DMS153 treated with DMSO at 0.1 percent for 48 hours (cell line): ENCODE data around the gene C1orf105.
A peak's percentile ranks its signal among the peaks of the same experiment; 100 is the strongest.
"Not testable (repeated sequence)": the region's sequence is repeated elsewhere in the genome, so short reads cannot be mapped to it uniquely, and the experiment has no call there.

Source experiments
- DNase-seq: peaks from one replicate; lab custom pipeline; 2025; ENCODE audit not compliant: unreplicated experiment; lab: John Stamatoyannopoulos, UW

C1orf105 gene

GRCh38 chr1:172420385-172420784 lies at the start of gene C1orf105:
Gene C1orf105, plus strand, starts transcription at chr1:172420685. Its CDS starts 201 bp downstream, at chr1:172420886.
- DNase-seq = no peak

GRCh38 chr1:172371646-172372045 lies 48.8 kb upstream of the C1orf105 start:
- not testable (repeated sequence) for DNase-seq

GRCh38 chr1:172373864-172374263 lies 46.6 kb upstream of the C1orf105 start:
- no peak for DNase-seq

GRCh38 chr1:172375211-172375631 lies 45.3 kb upstream of the C1orf105 start:
- DNase-seq = no peak

DNA sequence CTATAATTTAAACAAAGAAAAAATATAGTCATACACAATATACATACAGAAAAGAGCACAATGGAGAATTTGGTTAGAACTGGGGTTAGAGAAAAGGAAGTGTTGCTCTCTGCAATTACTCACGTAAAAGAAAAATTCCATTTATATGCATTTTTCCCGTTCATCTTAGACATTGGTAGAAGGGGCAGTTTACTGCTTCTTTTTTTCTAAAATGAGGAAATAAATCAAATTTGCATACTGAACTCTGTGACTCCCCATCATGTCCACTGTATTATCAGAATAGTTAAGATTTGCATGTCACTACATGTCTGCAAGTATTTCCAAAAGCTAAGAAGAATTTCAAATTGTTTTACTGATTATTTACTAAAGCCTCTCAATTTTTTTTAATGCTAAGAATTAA lies 44.1 kb upstream of the C1orf105 start:
- no peak for DNase-seq

- no peak for DNase-seq
These were observed 42.9 kb upstream of the C1orf105 start for GRCh38 chr1:172377565-172377964.

DNA sequence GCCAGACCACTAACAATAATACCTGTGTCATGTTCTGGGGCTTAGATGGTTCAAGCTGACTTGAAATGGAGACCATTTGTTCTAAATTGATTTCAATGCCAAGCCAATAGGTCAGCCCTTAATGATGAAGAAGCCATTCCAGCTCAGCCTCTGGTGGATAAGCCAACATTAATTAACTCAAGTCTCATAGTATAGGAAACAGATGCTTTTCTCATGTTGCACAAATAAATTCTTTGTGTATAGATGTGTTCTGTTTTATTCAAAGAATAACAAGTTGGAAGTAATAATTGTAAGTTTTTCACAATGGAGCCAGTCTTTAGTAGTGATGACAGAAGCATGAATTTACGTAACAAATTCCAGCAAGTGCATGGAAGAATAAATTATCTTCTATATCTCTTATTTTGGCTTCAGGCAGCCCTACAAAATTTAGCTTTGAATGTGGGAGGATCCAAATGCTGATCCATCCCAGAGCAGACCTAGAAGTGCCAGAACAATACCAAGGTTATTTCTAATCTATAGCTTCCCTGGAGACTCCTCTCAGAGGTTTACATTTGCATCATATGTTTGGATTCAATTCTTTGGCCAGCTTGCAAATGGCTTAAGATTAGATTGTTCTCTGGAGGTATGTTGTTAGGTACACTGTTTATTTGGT lies 42.2 kb upstream of the C1orf105 start:
- no peak for DNase-seq

- DNase-seq = peak; percentile 39
These were observed 39.8 kb upstream of the C1orf105 start for GRCh38 chr1:172380441-172381244.

GRCh38 chr1:172381946-172382345 lies 38.5 kb upstream of the C1orf105 start:
- DNase-seq = no peak

DNA sequence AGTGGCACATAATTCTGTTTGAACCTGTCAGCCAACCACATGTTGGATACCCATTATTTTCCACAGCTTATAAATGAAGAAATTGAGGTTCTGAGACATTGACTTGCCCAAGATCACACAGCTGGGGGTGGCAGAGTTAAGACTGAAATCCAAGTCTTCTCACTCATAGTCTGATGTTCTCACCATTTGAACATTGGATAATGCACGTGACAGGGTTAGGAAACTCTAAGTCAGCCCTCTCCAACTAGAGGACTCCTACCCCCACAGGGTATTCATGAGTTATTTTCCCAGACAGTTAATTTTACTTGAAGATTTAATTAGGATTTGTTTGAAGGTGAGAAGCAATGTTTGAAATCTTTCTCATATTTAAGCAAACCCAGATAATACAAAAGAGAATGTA lies 38.1 kb upstream of the C1orf105 start:
- DNase-seq = no peak

- no peak for DNase-seq
These were observed 37.5 kb upstream of the C1orf105 start for GRCh38 chr1:172382990-172383389.

- no peak for DNase-seq
These were observed 36.9 kb upstream of the C1orf105 start for GRCh38 chr1:172383536-172383935.

DNA sequence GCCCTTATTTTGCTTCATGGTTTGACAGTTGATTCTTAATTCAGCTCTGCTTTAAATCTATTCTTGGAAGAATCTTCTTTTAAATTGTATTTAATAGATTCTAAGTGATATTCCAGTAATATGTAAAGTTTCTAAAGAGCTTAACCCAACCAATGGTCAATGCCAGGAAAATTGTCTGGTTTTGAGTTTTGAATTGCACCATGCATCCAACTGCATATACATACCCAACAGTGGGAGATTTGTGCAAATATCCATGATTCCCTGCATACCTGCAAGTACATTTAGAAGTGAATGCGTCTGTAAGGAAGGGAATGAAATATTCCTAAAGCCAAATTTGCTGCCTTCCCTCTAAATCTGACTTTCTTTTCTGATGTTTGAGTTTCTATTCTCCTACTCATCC lies 35.8 kb upstream of the C1orf105 start:
- DNase-seq = no peak

- no peak for DNase-seq
These were observed 34.4 kb upstream of the C1orf105 start for GRCh38 chr1:172386046-172386445.

DNA sequence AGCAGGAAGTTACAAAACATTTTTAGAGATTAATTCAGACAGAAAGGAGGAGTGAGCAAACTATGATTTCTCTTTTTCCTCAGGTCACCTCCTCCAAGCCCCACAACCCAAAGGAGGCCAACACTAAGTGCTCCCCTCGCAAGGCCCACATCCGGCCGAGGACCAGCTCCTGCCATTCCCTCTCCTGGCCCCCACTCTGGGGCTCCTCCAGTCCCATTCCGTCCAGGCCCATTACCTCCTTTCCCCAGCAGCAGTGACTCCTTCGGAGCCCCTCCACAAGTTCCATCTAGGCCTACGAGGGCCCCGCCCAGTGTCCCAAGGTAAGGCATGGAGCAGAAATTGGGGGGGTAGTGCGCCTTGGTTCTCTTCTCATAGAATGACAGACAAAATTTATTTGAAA lies 32.0 kb upstream of the C1orf105 start:
- no peak for DNase-seq

- DNase-seq = no peak
These were observed 30.2 kb upstream of the C1orf105 start for GRCh38 chr1:172390301-172390682.

- no peak for DNase-seq
These were observed 29.6 kb upstream of the C1orf105 start for GRCh38 chr1:172390683-172391551.

GRCh38 chr1:172391976-172392375 lies 28.5 kb upstream of the C1orf105 start:
- no peak for DNase-seq

GRCh38 chr1:172393354-172393753 lies 27.1 kb upstream of the C1orf105 start:
- DNase-seq = no peak

- DNase-seq = no peak
These were observed 26.2 kb upstream of the C1orf105 start for GRCh38 chr1:172394141-172394751.

GRCh38 chr1:172394811-172395210 lies 25.7 kb upstream of the C1orf105 start:
- DNase-seq = no peak
